SK-N-MC (cell line): ENCODE data around the gene KCNN1.

Experiments used
- EZH2 ChIP-seq: fragments of 200-600 bp; sonication (generic); IDR thresholded peaks from one replicate; pipeline ENCODE4 v1.6.1; 2017; ENCODE audit warnings: antibody characterized with exemption
- FOXP2 ChIP-seq: optimal IDR thresholded peaks from 2 replicates; pipeline ENCODE3; 2011; ENCODE audit warnings: mild to moderate bottlenecking, moderate library complexity; ENCODE audit not compliant: insufficient read depth; ENCODE audit errors: extremely low read length, control extremely low read depth
- POLR2AphosphoS5 ChIP-seq: IDR thresholded peaks from 2 replicates; pipeline ENCODE4 v1.6.1; 2012; ENCODE audit warnings: mild to moderate bottlenecking, low read depth, low read length, borderline replicate concordance

- TF ChIP-seq EZH2: no peak
- no peak for TF ChIP-seq POLR2AphosphoS5
- no peak for TF ChIP-seq FOXP2
These were observed 78.0 kb downstream of the KCNN1 start for GRCh38 chr19:18044825-18045304.
